Skin epidermis (tissue), 12 donors: Measurements from ENCODE around the gene TIMM9.
"Not testable (repeated sequence)": the region's sequence is repeated elsewhere in the genome, so short reads cannot be mapped to it uniquely, and the experiment has no call there.

Source experiments
- H3K27ac ChIP-seq, 21 experiments: fragments of 200-600 bp; sonication (generic) in 11 of 21; one replicate each; pipeline ENCODE4 v1.5.0; 2020; ENCODE audit warnings: mild to moderate bottlenecking in 3 of 21, inconsistent platforms in 2 of 21, moderate library complexity in 2 of 21
- H3K4me3 ChIP-seq, 7 experiments: fragments of 200-600 bp; sonication (generic) in 2 of 7; one replicate each; pipeline ENCODE4 v1.5.0; 2020; ENCODE audit warnings: inconsistent platforms in 2 of 7, mild to moderate bottlenecking in 2 of 7, moderate library complexity in 1 of 7

Gene TIMM9

GRCh38 chr14:58427281-58428117 lies at the start of gene TIMM9, which contains the start of gene KIAA0586:
TIMM9 (minus strand) TSS chr14:58427531; CDS start chr14:58411945, 15,586 bp downstream.
KIAA0586 (plus strand) TSS chr14:58427719; CDS start chr14:58428265, 546 bp downstream.
- peak within 1 kb of the TSS; percentile 76 to 99 (median 94) for H3K27ac ChIP-seq
- peak within 1 kb of the TSS; percentile 65 to 96 (median 87) for H3K4me3 ChIP-seq

- H3K4me3 ChIP-seq: no peak overlapping the region
- no peak overlapping the region for H3K27ac ChIP-seq
Observed at GRCh38 chr14:58476320-58476719, 49.0 kb upstream of the TIMM9 start.

- H3K4me3 ChIP-seq: no peak overlapping the region
- no peak overlapping the region for H3K27ac ChIP-seq
Observed at GRCh38 chr14:58469309-58469708, 42.0 kb upstream of the TIMM9 start.

- no peak overlapping the region for H3K27ac ChIP-seq
- H3K4me3 ChIP-seq: no peak overlapping the region
Observed at GRCh38 chr14:58467575-58467974, 40.2 kb upstream of the TIMM9 start.

- H3K4me3 ChIP-seq: no peak overlapping the region
- no peak overlapping the region for H3K27ac ChIP-seq
Observed at GRCh38 chr14:58466459-58466858, 39.1 kb upstream of the TIMM9 start.

GRCh38 chr14:58465421-58465820 lies 38.1 kb upstream of the TIMM9 start:
- H3K27ac ChIP-seq: no peak overlapping the region
- no peak overlapping the region for H3K4me3 ChIP-seq

GRCh38 chr14:58464652-58465051 lies 37.3 kb upstream of the TIMM9 start:
- H3K27ac ChIP-seq: no peak overlapping the region
- no peak overlapping the region for H3K4me3 ChIP-seq

- H3K27ac ChIP-seq: no peak overlapping the region
- H3K4me3 ChIP-seq: no peak overlapping the region
Observed at GRCh38 chr14:58463147-58463546, 35.8 kb upstream of the TIMM9 start.

GRCh38 chr14:58460772-58461171 lies 33.4 kb upstream of the TIMM9 start:
- Histone ChIP-seq H3K27ac (no peak overlapping the region), H3K4me3 (no peak overlapping the region)

- H3K4me3 ChIP-seq: no peak overlapping the region
- peak overlapping the region in 1 of 21 experiments; percentile 6 for H3K27ac ChIP-seq
Observed at GRCh38 chr14:58455593-58456265, 28.4 kb upstream of the TIMM9 start.

GRCh38 chr14:58444627-58445026 lies 17.3 kb upstream of the TIMM9 start:
- Histone ChIP-seq H3K27ac (no peak overlapping the region), H3K4me3 (no peak overlapping the region)

GRCh38 chr14:58439476-58439875 lies 12.1 kb upstream of the TIMM9 start:
- H3K4me3 ChIP-seq: no peak overlapping the region
- no peak overlapping the region for H3K27ac ChIP-seq

- no peak overlapping the region for H3K27ac ChIP-seq
- no peak overlapping the region for H3K4me3 ChIP-seq
Observed at GRCh38 chr14:58430156-58430555, 2.8 kb upstream of the TIMM9 start.

- Histone ChIP-seq H3K4me3 (peak overlapping the region; percentile 65 to 96 (median 87)), H3K27ac (peak overlapping the region in 20 of 21 experiments; percentile 80 to 99 (median 94))
Observed at GRCh38 chr14:58428118-58428683, 870 bp upstream of the TIMM9 start.

GRCh38 chr14:58426670-58427280 lies 556 bp downstream of the TIMM9 start:
- Histone ChIP-seq H3K27ac (peak overlapping the region; percentile 76 to 99 (median 94)), H3K4me3 (peak overlapping the region; percentile 65 to 96 (median 87))

GRCh38 chr14:58416934-58417333 lies 10.4 kb downstream of the TIMM9 start:
- H3K27ac ChIP-seq, H3K4me3 ChIP-seq: not testable (repeated sequence)

GRCh38 chr14:58415636-58416547 lies 11.4 kb downstream of the TIMM9 start:
- Histone ChIP-seq H3K4me3 (no peak overlapping the region), H3K27ac (no peak overlapping the region)

- Histone ChIP-seq H3K27ac (no peak overlapping the region), H3K4me3 (no peak overlapping the region)
Observed at GRCh38 chr14:58414845-58415244, 12.5 kb downstream of the TIMM9 start.

- no peak overlapping the region for H3K27ac ChIP-seq
- no peak overlapping the region for H3K4me3 ChIP-seq
Observed at GRCh38 chr14:58408681-58409215, 18.6 kb downstream of the TIMM9 start.
